GM19324 (cell line): ENCODE results near the gene TRNAU1AP.
"Not testable (repeated sequence)": the region's sequence is repeated elsewhere in the genome, so short reads cannot be mapped to it uniquely, and the experiment has no call there.

Experiments
- ATAC-seq: cut with Tn5 transposase; IDR thresholded peaks from one replicate; pipeline ENCODE4 v1.9.1; 2021; ENCODE audit warnings: mild to moderate bottlenecking, moderate library complexity; ENCODE audit not compliant: unreplicated experiment, low FRiP score

Gene TRNAU1AP

DNA sequence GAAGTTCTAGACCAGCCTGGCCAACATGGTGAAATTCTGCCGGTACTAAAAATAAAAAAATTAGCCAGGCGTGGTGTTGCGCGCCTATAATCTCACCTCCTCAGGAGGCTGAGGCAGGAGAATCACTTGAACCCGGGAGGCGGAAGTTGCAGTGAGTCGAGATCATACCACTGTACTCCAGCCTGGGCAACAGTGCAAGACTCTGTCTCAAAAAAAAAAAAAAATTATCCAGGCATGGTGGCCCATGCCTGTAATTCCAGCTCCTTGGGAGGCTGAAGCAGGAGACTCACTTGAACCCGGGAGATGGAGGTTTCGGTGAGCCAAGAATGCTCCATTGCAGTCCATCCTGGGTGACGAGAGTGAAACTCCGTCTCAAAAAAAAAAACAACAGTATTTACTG is 20.7 kb downstream of the TRNAU1AP start:
- ATAC-seq, result no peak

DNA sequence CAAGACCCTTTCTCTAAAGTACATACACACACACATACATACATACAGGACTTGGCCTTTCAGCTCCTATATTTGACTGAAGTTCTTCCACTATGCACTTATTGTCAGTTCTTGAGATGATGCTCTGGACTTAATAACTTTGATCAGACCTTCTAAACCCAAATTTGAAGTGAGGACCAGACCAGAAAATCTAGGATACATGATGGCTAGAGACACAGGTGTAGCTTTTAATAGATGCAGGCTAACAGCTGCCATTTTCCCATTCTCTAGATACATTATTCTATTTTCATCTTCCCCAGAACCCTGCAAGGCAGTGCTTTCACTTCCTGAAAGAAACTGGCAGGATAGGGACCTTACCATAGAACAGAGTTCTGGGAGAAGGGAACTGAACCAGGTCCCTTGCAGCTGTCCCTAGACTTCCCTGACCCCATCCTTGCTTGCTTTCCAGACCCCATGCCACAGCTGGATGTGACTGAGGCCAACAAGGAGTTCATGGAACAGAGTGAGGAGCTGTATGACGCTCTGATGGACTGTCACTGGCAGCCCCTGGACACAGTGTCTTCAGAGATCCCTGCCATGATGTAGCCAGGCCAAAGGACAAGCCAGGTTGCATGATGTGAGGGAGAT is 24.3 kb downstream of the TRNAU1AP start:
- ATAC-seq, result no peak

DNA sequence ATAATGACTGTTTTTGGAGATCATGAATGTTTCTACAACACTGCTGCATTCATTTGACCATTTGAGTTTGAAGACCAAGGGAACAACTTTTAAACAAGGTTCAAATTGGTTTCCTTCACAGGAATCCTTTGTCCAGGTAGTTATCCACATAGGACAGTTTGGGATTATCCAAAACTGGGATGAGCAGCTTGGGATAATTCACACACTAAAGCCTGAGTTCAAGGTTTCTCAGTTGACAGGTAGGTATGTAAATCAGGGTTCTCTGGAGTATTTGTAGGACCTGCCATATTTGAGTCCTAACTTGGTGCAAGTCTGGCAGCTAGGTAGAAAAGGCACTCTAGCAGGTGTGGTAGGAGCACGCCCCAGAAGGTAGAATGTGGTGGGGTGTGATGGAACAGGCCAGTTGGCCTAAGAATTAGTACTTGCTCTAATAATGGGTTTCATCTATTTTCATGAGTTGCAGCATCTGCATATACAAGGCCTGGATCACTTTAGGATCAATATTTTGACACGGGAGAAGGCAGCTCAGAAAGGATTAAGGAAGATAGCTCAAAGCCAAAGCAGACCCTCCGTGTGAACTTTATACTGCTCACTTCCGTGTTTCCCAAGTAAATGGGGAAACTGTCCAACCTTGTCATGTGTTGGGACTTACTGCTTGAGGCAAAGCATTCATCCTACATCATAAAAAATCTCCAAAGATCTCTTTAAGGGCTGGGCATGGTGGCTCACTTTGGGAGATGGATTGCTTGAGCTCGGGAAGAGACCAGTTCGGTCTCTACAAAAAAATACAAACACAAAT is 25.1 kb downstream of the TRNAU1AP start:
- ATAC-seq, result no peak

DNA sequence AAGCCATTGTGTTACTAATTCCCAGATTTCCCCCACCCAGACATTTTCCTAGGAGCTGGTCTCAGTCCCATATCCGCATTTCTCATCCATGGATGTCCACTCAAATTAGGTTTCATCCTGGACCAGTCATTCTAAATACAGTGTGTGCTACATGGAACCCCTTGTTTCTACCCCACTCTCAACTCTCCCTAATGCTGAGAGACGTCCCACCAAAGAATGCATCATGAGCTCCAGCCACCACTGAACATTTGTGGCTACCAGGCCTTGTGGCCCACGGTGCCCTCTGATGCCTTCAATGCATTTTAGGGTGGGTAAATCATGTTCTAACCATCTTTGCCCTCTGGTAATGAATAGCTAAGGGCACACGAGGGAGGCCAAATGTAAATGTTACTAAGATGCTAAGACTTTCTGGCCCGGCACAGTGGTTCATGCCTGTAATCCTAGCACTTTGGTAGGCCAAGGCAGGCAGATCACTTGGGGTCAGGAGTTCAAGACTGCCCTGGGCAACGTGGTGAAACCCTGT is 25.9 kb downstream of the TRNAU1AP start:
- ATAC-seq, result no peak

DNA sequence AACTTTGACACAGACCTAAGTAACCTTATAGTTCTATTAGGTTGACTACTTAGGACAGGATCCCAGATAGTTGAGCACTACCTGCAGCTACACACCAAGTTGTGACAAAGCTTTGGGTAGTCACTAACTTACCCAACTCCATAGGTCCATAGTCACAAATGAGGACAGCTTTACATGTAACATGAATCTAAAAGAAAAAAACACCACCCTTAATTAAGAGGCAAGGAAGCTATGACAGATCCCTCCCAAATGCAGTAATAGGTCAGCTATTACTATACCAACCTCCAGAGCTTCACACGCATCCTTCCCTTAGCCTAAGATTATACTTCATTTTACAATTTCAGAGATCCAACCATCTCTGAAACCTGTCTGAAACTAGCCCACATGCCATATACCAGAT is 26.5 kb downstream of the TRNAU1AP start:
- ATAC-seq, result no peak

DNA sequence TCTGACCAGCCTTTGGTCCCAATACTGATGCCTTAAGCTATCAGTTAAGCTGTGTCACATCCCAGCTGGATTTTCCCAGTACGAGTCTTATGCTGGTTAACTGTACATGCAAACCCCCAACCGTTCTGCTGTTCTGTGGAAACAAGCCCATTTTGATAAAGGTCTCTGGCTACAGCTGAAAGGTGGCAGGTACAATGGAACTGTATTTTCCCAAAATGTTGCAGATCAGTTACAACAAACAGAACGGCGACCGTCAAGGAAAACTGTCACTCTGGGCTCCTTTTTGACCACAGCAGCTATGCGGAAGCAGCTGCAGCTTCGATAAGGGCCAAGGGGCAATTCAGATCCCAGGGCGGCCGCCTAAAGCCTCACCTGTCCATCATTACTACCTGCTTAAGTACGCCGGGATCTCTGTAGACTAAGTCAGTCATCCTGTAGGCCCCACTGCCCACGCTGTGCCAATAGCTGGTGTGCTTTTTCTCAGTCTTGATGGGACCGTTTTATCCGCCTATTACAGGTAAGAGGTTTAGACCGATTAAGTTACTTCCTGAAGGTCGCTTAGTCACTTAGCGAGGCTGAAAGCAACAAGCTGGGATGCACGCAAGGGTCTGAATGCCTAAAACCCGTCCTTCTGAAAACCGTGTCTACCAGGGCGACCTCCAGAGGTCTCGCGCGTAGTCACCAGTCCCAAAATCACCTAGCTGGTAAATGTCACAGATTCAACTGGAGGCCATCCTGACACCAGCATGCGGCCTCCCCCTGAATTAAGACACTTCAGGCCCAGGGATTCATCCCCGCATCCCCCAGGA is 28.0 kb downstream of the TRNAU1AP start:
- no peak for ATAC-seq

DNA sequence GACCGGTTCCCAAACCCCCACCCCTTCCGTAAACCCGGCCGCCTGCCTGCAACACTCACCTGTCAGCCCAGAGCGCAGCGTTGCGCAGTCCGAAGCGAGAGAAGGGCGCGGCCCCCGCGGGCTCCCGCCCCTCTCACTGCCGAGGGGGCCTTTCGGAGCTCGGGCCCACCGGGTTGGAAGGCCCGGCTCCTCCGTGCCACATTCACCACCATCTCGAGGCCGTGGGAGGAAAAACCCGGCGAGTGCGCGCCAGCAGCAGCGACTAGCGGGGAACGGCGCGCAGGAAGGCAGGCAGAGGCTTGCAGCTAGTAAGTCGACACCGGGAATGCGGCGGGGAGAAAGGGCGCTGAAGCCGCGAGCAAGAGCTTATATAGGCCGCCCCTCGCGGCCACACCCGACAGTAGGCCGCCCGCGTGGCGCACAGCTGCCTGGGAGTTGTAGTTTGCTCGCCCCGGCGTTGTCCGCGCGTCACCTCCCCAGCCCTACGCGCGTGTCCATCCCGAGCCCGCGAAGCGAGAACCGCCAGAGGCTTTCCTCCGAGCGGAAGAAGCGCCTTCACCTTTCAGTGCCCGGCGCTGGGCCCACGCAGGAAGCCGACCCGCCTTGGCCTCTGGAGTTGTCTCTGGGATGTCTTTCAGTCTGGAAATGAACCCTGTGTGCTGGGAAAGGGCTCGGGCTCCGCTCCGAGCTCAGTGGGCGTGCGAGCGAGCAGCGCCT is 28.8 kb downstream of the TRNAU1AP start:
- peak; percentile 91 for ATAC-seq

DNA sequence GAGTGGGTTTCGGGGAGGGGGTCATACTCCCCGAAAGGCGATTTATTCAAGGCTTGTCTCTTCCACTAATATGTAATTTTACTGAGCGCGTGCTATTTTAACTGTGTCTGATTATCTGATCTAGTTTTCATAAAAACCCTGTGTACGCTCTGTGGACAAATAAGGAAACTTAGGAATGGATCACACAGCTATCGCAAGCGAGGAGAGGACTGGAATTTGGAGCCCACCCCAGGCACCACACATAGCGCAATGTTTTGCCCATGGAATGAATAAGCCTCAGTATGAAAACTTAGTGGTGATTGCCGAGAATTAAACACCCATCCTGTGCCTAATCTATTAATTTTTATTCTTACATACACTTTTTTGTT is 29.3 kb downstream of the TRNAU1AP start:
- no peak for ATAC-seq

DNA sequence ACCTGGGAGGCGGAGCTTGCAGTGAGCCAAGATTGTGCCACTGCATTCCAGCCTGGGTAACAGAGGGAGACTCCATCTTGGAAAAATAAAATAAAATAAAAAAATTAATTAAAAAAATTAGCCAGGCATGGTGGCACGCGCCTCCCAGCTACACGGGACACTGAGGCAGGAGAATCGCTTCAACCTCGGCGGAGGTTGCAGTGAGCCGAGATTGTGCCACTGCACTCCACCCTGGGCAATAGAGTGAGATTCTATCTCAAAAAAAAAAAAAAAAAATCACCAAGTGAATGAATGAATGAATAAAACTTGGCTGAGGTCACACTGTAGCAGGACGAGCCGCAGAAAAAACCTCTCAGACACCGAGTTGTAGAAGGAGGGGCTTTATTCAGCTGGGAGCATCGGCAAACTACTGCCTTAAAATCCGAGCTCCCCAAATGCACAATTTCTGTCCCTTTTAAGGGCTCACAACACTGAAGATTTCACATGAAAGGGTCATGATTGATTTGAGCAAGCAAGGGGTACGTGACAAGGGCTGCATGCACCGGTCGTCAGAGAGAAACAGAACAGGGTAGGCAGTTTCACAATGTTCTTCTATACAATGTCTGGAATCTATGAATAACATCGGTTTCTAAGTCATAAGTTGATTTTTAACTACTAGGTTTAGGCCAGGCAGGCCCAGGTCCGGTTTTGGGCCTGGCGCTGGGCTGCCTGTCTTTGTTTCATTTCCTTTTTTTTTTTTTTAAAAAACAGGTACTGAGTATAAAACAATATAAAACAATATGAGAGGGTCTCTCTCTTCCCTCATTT is 33.9 kb downstream of the TRNAU1AP start:
- not testable (repeated sequence) for ATAC-seq

DNA sequence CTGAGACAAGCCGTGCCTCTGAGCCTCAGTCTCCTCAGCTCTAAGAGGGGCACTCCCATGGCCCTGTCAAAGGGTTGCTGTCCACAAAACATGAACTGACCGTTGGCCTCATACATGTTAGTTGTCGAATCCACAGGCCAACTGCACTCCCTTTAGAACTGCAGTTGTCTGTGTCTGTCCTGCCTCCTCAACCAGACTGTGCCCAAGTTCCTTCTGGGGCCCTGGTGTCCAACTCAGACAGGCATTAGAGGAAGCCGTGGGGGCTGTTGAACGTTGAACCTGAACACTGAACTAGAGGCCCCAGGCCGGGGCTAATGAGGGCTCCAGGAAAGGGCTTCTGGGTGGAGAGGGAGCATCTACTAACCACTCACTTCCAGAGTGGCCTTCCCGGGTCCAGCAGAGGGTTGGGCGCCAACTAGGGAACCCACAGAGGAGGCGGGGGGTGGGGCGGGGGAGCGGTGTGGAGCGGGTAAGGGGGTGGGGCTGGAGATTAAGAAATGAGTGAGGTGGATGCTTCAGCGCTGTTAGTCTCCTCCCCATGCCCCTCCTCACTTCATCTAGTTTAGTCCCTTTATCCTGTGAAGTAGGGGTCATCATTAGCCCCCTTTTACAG is 38.9 kb downstream of the TRNAU1AP start, which contains the start of gene RAB42:
RAB42 (plus strand) TSS at position 558 of the 613 bp plus-strand sequence. CDS start 247 bp downstream, outside the sequence.
- peak; percentile 26 for ATAC-seq

DNA sequence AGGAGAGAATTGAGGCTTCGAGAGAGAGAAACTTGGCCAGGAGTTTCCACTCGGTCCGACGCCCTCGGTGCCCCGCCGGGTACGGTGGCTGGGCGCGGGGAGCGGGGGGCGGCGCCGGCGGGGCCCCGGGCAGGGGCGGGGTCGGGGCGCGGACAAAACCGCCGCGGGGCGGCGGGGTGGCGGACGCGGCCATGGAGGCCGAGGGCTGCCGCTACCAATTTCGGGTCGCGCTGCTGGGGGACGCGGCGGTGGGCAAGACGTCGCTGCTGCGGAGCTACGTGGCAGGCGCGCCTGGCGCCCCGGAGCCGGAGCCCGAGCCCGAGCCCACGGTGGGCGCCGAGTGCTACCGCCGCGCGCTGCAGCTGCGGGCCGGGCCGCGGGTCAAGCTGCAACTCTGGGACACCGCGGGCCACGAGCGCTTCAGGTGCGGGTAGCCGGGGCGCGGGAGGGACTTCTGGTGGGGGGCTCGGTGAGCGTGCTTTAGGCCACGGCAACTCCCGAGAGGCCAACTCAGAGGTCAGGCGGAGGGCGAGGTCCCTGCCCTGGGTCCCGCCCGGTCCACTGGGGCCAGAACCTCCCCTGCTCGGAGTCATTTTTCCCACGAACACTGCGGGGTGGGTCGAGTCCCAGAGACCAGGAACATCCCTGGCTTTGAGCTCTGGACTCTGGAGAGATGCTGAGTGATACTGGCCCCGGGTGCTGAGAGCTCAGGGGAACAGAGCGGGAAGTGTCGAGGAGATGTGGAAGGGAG is 39.6 kb downstream of the TRNAU1AP start:
- peak; percentile 68 for ATAC-seq

DNA sequence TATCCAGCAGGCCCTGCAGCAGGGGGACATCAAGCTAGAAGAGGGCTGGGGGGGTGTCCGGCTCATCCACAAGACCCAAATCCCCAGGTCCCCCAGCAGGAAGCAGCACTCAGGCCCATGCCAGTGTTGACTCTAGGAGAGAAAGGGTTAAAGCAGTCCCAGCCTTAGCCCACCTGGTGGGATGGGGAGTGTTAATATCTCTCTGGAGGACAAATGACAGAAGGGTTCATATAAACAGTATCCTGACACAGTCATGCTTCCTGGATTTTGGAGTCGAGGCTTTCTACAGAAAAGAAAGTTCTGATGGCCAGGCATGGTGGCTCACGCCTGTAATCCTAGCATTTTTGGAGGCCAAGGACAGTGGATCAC is 41.1 kb downstream of the TRNAU1AP start:
- ATAC-seq, result not testable (repeated sequence)

DNA sequence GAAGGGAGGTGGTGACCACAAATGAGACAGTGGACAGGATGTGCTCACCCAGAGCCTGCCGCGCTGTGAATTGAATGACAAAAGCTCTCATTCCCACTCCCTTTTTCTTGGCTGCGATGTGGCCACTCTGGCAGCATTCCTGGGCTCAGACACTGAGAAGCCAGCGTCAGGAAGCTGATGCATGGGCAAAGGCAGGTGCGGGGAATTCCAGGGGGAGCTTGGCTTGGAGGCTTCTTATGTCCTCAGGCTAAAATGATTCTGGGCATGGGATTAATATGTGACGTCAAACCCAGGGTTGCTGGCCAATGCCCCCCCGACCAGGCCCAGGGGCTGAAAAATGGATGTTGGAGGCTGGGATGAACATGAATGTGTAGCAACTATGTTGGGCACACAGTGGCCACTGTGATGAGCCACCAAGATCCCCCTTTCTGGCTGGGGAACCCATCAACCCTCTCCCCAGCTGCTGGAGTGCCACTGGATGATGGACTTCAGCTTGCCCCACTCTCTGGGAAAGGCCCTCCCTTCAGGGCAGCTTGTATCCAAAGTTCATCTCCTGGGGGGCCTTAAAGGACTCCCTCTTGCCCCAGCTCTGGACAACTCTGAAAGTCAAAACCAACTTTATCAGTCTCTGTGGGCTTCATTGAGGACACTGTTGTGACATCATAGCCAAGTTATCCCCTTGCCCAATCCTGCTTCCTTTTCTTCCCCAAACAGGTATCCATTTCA is 42.0 kb downstream of the TRNAU1AP start:
- ATAC-seq, result not testable (repeated sequence)

DNA sequence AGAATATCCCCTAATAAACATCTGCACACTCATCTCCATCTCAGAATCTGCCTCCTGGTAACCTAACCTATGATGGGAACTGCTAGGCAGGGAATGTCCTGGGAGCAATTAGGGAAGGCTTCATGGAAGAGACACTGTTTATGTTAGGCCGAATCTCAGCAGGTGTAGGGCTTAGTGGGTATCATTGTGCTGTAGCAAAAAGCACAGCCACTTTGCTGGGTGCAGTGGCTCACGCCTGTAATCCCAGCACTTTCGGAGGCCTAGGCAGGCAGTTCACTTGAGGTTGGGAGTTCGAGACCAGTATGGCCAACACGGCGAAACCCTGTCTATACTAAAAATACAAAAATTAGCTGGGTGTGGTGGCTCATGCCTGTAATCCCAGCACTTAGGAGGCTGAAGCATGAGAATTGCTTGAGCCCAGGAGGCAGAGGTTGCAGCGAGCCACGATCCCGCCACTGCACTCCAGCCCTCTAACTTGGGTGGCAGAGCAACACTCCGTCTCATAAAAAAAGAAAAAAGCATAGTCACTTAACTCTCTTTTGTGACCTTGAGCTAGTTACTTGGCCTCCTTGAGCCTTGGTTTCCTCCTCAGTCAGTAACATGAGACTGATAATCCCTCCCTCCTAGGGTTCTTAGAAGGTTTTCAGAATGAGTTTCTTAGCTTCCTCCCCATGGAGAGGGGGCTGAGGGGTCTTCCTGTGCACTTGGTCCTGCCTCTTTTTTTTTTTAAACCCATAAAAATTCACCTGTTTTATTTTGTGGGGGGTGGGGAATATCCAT is 42.7 kb downstream of the TRNAU1AP start:
- ATAC-seq, result no peak

DNA sequence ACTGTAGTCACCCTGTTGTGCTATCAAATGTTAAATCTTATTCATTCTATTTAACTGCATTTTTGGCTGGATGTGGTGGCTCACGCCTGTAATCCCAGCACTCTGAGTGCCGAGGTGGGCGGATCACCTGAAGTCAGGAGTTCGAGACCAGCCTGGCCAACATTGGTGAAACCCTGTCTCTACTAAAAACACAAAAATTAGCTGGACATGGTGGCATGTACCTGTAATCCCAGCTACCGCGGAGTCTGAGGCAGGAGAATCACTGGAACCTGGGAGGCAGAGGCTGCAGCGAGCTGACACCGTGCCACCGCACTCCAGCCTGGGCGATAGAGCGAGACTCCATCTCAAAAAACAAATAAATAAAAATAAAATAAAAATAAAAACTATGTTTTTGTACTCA is 43.4 kb downstream of the TRNAU1AP start:
- ATAC-seq, result not testable (repeated sequence)

DNA sequence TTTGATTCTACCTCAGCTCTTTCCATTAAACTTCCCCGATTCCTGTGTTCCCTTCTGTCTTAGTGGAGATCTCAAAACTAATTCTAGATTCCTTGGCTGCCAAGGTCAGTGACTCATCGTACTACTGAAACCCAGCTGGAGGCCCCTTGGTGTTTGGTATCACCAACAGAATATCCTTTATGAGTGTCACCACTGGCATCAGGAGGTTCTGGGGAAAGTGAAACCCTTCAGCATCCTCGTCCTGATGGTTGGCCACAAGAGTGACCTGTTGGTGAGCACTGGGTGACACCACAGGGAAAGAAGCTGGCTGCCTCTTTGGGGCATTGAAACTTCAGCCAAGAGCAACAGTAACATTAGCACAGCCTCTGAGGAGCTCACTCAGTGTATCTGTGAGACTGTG is 48.8 kb downstream of the TRNAU1AP start:
- no peak for ATAC-seq
